Superior temporal gyrus (tissue), 1 donor: Measurements from ENCODE around the gene HEMGN.
"Not testable (repeated sequence)": the region's sequence is repeated elsewhere in the genome, so short reads cannot be mapped to it uniquely, and the experiment has no call there.

Source experiments
- DNase-seq: peaks from one replicate; pipeline ENCODE4 v3.0.0-alpha.2; 2016; ENCODE audit errors: extremely low spot score

Gene HEMGN

GRCh38 chr9:97963232-97963631 lies 25.3 kb upstream of the HEMGN start:
- no peak for DNase-seq

GRCh38 chr9:97962575-97962974 lies 24.6 kb upstream of the HEMGN start:
- DNase-seq, result no peak

GRCh38 chr9:97962136-97962535 lies 24.2 kb upstream of the HEMGN start:
- DNase-seq, result no peak

- DNase-seq, result no peak
Measured at GRCh38 chr9:97961361-97961760, 23.4 kb upstream of the HEMGN start.

- DNase-seq, result not testable (repeated sequence)
Measured at GRCh38 chr9:97960678-97961328, 22.8 kb upstream of the HEMGN start.

GRCh38 chr9:97959585-97959984 lies 21.6 kb upstream of the HEMGN start:
- DNase-seq, result no peak

- DNase-seq, result peak; percentile 57
Measured at GRCh38 chr9:97958812-97959511, 21.0 kb upstream of the HEMGN start.

- DNase-seq, result no peak
Measured at GRCh38 chr9:97956331-97956730, 18.4 kb upstream of the HEMGN start.

- no peak for DNase-seq
Measured at GRCh38 chr9:97954550-97954989, 16.6 kb upstream of the HEMGN start.

GRCh38 chr9:97950873-97951272 lies 12.9 kb upstream of the HEMGN start:
- DNase-seq, result not testable (repeated sequence)

- not testable (repeated sequence) for DNase-seq
Measured at GRCh38 chr9:97947094-97947493, 9.1 kb upstream of the HEMGN start.

GRCh38 chr9:97945470-97945869 lies 7.5 kb upstream of the HEMGN start:
- not testable (repeated sequence) for DNase-seq

- no peak for DNase-seq
Measured at GRCh38 chr9:97944612-97945011, 6.6 kb upstream of the HEMGN start.

GRCh38 chr9:97943308-97943855 lies 5.4 kb upstream of the HEMGN start:
- DNase-seq, result no peak

GRCh38 chr9:97941323-97941722 lies 3.4 kb upstream of the HEMGN start:
- no peak for DNase-seq

GRCh38 chr9:97940741-97941140 lies 2.8 kb upstream of the HEMGN start:
- no peak for DNase-seq

GRCh38 chr9:97940233-97940632 lies 2.3 kb upstream of the HEMGN start:
- no peak for DNase-seq

GRCh38 chr9:97936998-97937397 lies 974 bp downstream of the HEMGN start:
- no peak for DNase-seq

GRCh38 chr9:97935276-97935675 lies 2.7 kb downstream of the HEMGN start:
- DNase-seq, result no peak

GRCh38 chr9:97934321-97935115 lies 3.5 kb downstream of the HEMGN start:
- no peak for DNase-seq

- DNase-seq, result no peak
Measured at GRCh38 chr9:97933297-97933998, 4.5 kb downstream of the HEMGN start.

GRCh38 chr9:97930972-97931371 lies 7.0 kb downstream of the HEMGN start:
- no peak for DNase-seq
